ENCODE measurements around the gene TJP3. TPM values are rescaled to one million over a fixed set of nuclear protein-coding genes. Genes with fewer than 3 reads are reported as not detected.

The TJP3 gene
- polyA plus RNA-seq, 1 donor from 2014 or later = 0.15 TPM

GRCh38 chr19:3775831-3776230 is 67.6 kb downstream of the TJP3 start:
- no peaks in the 10 kb centered on the region for H3K27me3 ChIP-seq (ENCODE audit: insufficient read depth, low read depth, low read length)
- TF ChIP-seq EZH2 (IDR thresholded peaks at IDR 0.05; ENCODE audit: borderline replicate concordance, insufficient read depth, low read length, poor library complexity, severe bottlenecking) (no peak), MXI1 (conservative IDR thresholded peaks at IDR 0.05; ENCODE audit: poor library complexity, severe bottlenecking) (no peak), RAD21 (conservative IDR thresholded peaks at IDR 0.05) (no peak), TAF1 (IDR thresholded peaks at IDR 0.05; ENCODE audit: low read depth) (no peak), SMC3 (conservative IDR thresholded peaks at IDR 0.05; ENCODE audit: poor library complexity) (no peak)
- TF ChIP-seq, protein P1, sequence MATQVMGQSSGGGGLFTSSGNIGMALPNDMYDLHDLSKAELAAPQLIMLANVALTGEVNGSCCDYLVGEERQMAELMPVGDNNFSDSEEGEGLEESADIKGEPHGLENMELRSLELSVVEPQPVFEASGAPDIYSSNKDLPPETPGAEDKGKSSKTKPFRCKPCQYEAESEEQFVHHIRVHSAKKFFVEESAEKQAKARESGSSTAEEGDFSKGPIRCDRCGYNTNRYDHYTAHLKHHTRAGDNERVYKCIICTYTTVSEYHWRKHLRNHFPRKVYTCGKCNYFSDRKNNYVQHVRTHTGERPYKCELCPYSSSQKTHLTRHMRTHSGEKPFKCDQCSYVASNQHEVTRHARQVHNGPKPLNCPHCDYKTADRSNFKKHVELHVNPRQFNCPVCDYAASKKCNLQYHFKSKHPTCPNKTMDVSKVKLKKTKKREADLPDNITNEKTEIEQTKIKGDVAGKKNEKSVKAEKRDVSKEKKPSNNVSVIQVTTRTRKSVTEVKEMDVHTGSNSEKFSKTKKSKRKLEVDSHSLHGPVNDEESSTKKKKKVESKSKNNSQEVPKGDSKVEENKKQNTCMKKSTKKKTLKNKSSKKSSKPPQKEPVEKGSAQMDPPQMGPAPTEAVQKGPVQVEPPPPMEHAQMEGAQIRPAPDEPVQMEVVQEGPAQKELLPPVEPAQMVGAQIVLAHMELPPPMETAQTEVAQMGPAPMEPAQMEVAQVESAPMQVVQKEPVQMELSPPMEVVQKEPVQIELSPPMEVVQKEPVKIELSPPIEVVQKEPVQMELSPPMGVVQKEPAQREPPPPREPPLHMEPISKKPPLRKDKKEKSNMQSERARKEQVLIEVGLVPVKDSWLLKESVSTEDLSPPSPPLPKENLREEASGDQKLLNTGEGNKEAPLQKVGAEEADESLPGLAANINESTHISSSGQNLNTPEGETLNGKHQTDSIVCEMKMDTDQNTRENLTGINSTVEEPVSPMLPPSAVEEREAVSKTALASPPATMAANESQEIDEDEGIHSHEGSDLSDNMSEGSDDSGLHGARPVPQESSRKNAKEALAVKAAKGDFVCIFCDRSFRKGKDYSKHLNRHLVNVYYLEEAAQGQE (IDR thresholded peaks at IDR 0.05; ENCODE audit: borderline replicate concordance) = no peak
- no peak overlapping the region for H3K9ac ChIP-seq (ENCODE audit: low read length)
- no peak overlapping the region for H3K27ac ChIP-seq (ENCODE audit: low read length)
- no peak overlapping the region for H3K4me2 ChIP-seq (ENCODE audit: low read length)
- H2AFZ ChIP-seq (ENCODE audit: low read depth, low read length) = no peak overlapping the region
- H3K9me3 ChIP-seq (ENCODE audit: low read length) = no peaks in the 10 kb centered on the region
- no peaks in the 10 kb centered on the region for H4K20me1 ChIP-seq (ENCODE audit: insufficient read depth)
- no peaks in the 10 kb centered on the region for H3K36me3 ChIP-seq (ENCODE audit: insufficient read depth, low read length)
- no peaks in the 10 kb centered on the region for H3K9me2 ChIP-seq (ENCODE audit: insufficient read depth, low read length)
- no peak overlapping the region for H3K4me3 ChIP-seq (ENCODE audit: low read length)
- H3K79me2 ChIP-seq (replicated peaks; ENCODE audit: insufficient read depth, low read length) = no peaks in the 10 kb centered on the region
- no peaks in the 10 kb centered on the region for H3F3A ChIP-seq (ENCODE audit: insufficient read depth, low read length, poor library complexity, severe bottlenecking)

DNA sequence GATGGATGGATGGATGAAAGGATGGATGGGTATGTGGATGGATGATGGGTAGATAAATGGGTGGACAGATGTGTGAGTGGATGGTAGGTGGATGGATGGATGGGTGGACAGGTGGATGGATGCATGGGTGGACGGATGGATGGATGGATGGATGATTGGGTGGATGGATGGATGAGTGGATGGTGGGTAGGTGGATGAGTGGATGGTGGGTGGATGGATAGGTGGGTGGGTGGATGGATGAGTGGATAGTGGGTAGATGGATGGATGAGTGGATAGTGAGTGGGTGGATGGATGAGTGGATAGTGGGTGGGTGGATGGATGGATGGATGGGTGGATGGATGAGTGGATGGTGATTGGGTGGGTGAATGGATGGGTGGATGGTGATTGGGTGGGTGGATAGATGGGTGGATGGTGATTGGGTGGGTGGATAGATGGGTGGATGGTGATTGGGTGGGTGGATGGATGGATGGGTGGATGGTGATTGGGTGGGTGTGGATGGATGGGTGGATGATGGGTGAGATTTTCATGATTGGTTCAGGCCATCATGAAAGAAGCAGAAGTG is 68.4 kb downstream of the TJP3 start:
- Histone ChIP-seq H3F3A (ENCODE audit: insufficient read depth, low read length, poor library complexity, severe bottlenecking) (no peaks in the 10 kb centered on the region), H3K9me3 (ENCODE audit: low read length) (no peaks in the 10 kb centered on the region), H3K4me2 (ENCODE audit: low read length) (no peak overlapping the region), H3K27me3 (ENCODE audit: insufficient read depth, low read depth, low read length) (no peaks in the 10 kb centered on the region), H3K36me3 (ENCODE audit: insufficient read depth, low read length) (no peaks in the 10 kb centered on the region), H3K9me2 (ENCODE audit: insufficient read depth, low read length) (no peaks in the 10 kb centered on the region), H3K27ac (ENCODE audit: low read length) (no peak overlapping the region), H2AFZ (ENCODE audit: low read depth, low read length) (no peak overlapping the region), H4K20me1 (ENCODE audit: insufficient read depth) (no peaks in the 10 kb centered on the region), H3K4me3 (ENCODE audit: low read length) (no peak overlapping the region), H3K79me2 (replicated peaks; ENCODE audit: insufficient read depth, low read length) (no peaks in the 10 kb centered on the region), H3K9ac (ENCODE audit: low read length) (no peak overlapping the region)
- TF ChIP-seq POLR2AphosphoS5 (IDR thresholded peaks at IDR 0.05) = no peak
- TF ChIP-seq MXI1 (conservative IDR thresholded peaks at IDR 0.05; ENCODE audit: poor library complexity, severe bottlenecking) = no peak
- TF ChIP-seq TAF1 (IDR thresholded peaks at IDR 0.05; ENCODE audit: low read depth) = no peak
- TF ChIP-seq SMC3 (conservative IDR thresholded peaks at IDR 0.05; ENCODE audit: poor library complexity) = no peak
- no peak for TF ChIP-seq RAD21 (conservative IDR thresholded peaks at IDR 0.05)
- TF ChIP-seq EP300 (conservative IDR thresholded peaks at IDR 0.05; ENCODE audit: poor library complexity, severe bottlenecking) = no peak
- TF ChIP-seq, protein P2, sequence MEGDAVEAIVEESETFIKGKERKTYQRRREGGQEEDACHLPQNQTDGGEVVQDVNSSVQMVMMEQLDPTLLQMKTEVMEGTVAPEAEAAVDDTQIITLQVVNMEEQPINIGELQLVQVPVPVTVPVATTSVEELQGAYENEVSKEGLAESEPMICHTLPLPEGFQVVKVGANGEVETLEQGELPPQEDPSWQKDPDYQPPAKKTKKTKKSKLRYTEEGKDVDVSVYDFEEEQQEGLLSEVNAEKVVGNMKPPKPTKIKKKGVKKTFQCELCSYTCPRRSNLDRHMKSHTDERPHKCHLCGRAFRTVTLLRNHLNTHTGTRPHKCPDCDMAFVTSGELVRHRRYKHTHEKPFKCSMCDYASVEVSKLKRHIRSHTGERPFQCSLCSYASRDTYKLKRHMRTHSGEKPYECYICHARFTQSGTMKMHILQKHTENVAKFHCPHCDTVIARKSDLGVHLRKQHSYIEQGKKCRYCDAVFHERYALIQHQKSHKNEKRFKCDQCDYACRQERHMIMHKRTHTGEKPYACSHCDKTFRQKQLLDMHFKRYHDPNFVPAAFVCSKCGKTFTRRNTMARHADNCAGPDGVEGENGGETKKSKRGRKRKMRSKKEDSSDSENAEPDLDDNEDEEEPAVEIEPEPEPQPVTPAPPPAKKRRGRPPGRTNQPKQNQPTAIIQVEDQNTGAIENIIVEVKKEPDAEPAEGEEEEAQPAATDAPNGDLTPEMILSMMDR (IDR thresholded peaks at IDR 0.05; ENCODE audit: poor library complexity, severe bottlenecking) = no peak
- no peak for TF ChIP-seq EZH2 (IDR thresholded peaks at IDR 0.05; ENCODE audit: borderline replicate concordance, insufficient read depth, low read length, poor library complexity, severe bottlenecking)
- TF ChIP-seq, protein P1 (IDR thresholded peaks at IDR 0.05; ENCODE audit: borderline replicate concordance) = no peak

Measured in neural cell (in vitro differentiated cells).